K562 (cell line): ENCODE data around the gene KAZN. TPM values are rescaled to one million over a fixed set of nuclear protein-coding genes. Genes with fewer than 3 reads are reported as not detected.

Experiments
- ATAC-seq: fragments of 200-7000 bp; cut with Tn5 transposase; 3 replicates; pipeline ENCODE4 v1.9.1; 2020; ENCODE audit warnings: moderate library complexity
- BruUV-seq: library from RNA; stranded (reverse); fragments of 400-500 nt; replicated peaks from 2 replicates; lab custom pipeline; 2021; lab: Mats Ljungman, UMichigan
- CTCF ChIA-PET: fragments of 300-600 bp; formaldehyde crosslinking; extraction: SDS; loops from one replicate; lab custom pipeline; 2021; ENCODE audit warnings: low intra/inter-chr PET ratio; lab: Yijun Ruan, JAX
- POLR2A ChIA-PET: fragments of 300-600, 350-650 bp; sonication (Branson Sonifier 250); formaldehyde crosslinking; extraction: SDS; loops from one replicate; lab custom pipeline; 2021; ENCODE audit warnings: antibody characterized with exemption, inconsistent platforms; lab: Yijun Ruan, JAX
- DNase-seq, 4 experiments: peaks; one replicate each; pipeline versions ENCODE4 v3.0.0 to v3.0.0-alpha.2; 2011 to 2018; ENCODE audit warnings: low spot score in 3 of 4, mixed read lengths in 3 of 4; ENCODE audit errors: extremely low read depth in 1 of 4
- FAIRE-seq: peaks from 2 replicates; lab custom pipeline; 2011; peaks lifted over from hg19 to GRCh38; lab: Jason Lieb, UNC
- H2AFZ ChIP-seq: 2 replicates; pipeline ENCODE4 v1.6.0; 2011; ENCODE audit warnings: low read depth, low read length, control low read depth, inconsistent platforms
- H3K27ac ChIP-seq: fragments of 200-600 bp; 3 replicates; pipeline ENCODE4 v1.8.0; 2011; ENCODE audit warnings: low read depth, mild to moderate bottlenecking, control low read depth, inconsistent platforms, low read length, moderate library complexity, mixed read lengths; ENCODE audit errors: extremely low read depth
- H3K27me3 ChIP-seq, 2 experiments: fragments of 300-600 bp in 1 of 2; 2 replicates in 1 of 2; 3 replicates in 1 of 2; pipeline versions ENCODE4 v1.6.0 to v1.8.0; 2011; ENCODE audit warnings: inconsistent platforms in 2 of 2, low read length in 2 of 2, mild to moderate bottlenecking in 1 of 2, mixed read lengths in 1 of 2, moderate library complexity in 1 of 2; ENCODE audit not compliant: control insufficient read depth in 2 of 2, insufficient read depth in 2 of 2
- H3K36me3 ChIP-seq: fragments of 300-600 bp; 3 replicates; pipeline ENCODE4 v1.8.0; 2011; ENCODE audit warnings: mild to moderate bottlenecking, low read length, inconsistent platforms; ENCODE audit not compliant: control insufficient read depth, insufficient read depth
- H3K4me1 ChIP-seq, 2 experiments: fragments of 200-600 bp in 1 of 2; replicated peaks in 1 of 2; 2 replicates in 1 of 2; 3 replicates in 1 of 2; pipeline versions ENCODE4 v1.5.1 to v1.8.0; 2011; ENCODE audit warnings: inconsistent platforms in 2 of 2, low read length in 2 of 2, mild to moderate bottlenecking in 1 of 2, mixed read lengths in 1 of 2, moderate library complexity in 1 of 2; ENCODE audit not compliant: control insufficient read depth in 2 of 2, insufficient read depth in 2 of 2
- H3K4me2 ChIP-seq: 2 replicates; pipeline ENCODE4 v1.6.1; 2011; ENCODE audit warnings: low read length, control low read depth, inconsistent platforms, mixed read lengths; ENCODE audit not compliant: insufficient read depth
- H3K4me3 ChIP-seq: fragments of 200-600 bp; sonication (generic), shearing (Covaris generic); 2 replicates; pipeline ENCODE4 v1.5.1; 2016; ENCODE audit warnings: control low read depth, inconsistent platforms
- H3K79me2 ChIP-seq: fragments of 200-600 bp; 3 replicates; pipeline ENCODE4 v1.8.0; 2011; ENCODE audit warnings: low read length, inconsistent platforms; ENCODE audit not compliant: control insufficient read depth, insufficient read depth
- H3K9ac ChIP-seq, 2 experiments: 2 replicates each; pipeline versions ENCODE4 v1.6.0 to v1.6.1; 2011; ENCODE audit warnings: low read depth in 2 of 2, low read length in 2 of 2, control low read depth in 1 of 2, inconsistent platforms in 1 of 2, mild to moderate bottlenecking in 1 of 2, mixed read lengths in 1 of 2; ENCODE audit not compliant: insufficient read depth in 1 of 2
- H3K9me1 ChIP-seq: one replicate; pipeline ENCODE4 v1.6.0; 2011; ENCODE audit warnings: inconsistent platforms, mild to moderate bottlenecking, low read length, moderate library complexity; ENCODE audit not compliant: control insufficient read depth, insufficient read depth
- H3K9me3 ChIP-seq: replicated peaks from 2 replicates; pipeline ENCODE4 v1.5.1; 2011; ENCODE audit warnings: low read depth, low read length, inconsistent platforms; ENCODE audit not compliant: control insufficient read depth, insufficient read depth
- H4K20me1 ChIP-seq: replicated peaks from 2 replicates; pipeline ENCODE4 v1.6.1; 2011; ENCODE audit warnings: low read length, inconsistent platforms, mixed read lengths; ENCODE audit not compliant: control insufficient read depth, insufficient read depth
- PTTG1 ChIP-seq: fragments of 450-650 bp; IDR thresholded peaks from 2 replicates; pipeline ENCODE4 v1.6.1; 2016; ENCODE audit warnings: low read depth, mild to moderate bottlenecking, missing genetic modification characterization, missing compliant biosample characterization
- SRSF1 ChIP-seq: fragments of 200-400 bp; formaldehyde crosslinking; IDR thresholded peaks from 2 replicates; pipeline ENCODE4 v1.6.1; 2017; ENCODE audit warnings: mild to moderate bottlenecking, low read depth, low read length, moderate library complexity
- THAP12 ChIP-seq: fragments of 250-450 bp; sonication (Bioruptor Pico); IDR thresholded peaks from 2 replicates; pipeline ENCODE4 v1.9.0; 2021; ENCODE audit warnings: mild to moderate bottlenecking, inconsistent platforms
- ZC3H8 ChIP-seq: fragments of 450-650 bp; IDR thresholded peaks from 2 replicates; pipeline ENCODE4 v1.6.1; 2017
- ZKSCAN1 ChIP-seq: fragments of 150-350 bp; IDR thresholded peaks from 2 replicates; pipeline ENCODE4 v1.6.1; 2016; ENCODE audit warnings: low read depth, low read length
- ZNF121 ChIP-seq: sonication (generic); formaldehyde crosslinking; conservative IDR thresholded peaks from 2 replicates; pipeline ENCODE4 v1.8.0; 2022; ENCODE audit warnings: missing genetic modification reagents
- ZNF224 ChIP-seq: sonication (generic); formaldehyde crosslinking; IDR thresholded peaks from 2 replicates; pipeline ENCODE4 v1.8.0; 2022; ENCODE audit warnings: mild to moderate bottlenecking, missing genetic modification reagents
- WGBS: fragments of 100-300 bp; shearing (Covaris generic); methylation state at CpG from one replicate; pipeline ENCODE4 v1.1.6; 2016; ENCODE audit warnings: low coverage, mixed read lengths; ENCODE audit not compliant: insufficient coverage; ENCODE audit errors: missing lambda C conversion rate; 5-methylcytosine and 5-hydroxymethylcytosine counted together
- in situ Hi-C: fragments of 300-500 bp; cut with MboI; formaldehyde crosslinking; loops from 4 replicates; pipeline ENCODE4 v1.15.0; 2018; ENCODE audit warnings: inconsistent platforms, mixed read lengths
- intact Hi-C: fragments of 100-400 bp; cut with micrococcal nuclease; formaldehyde crosslinking; loops from 2 replicates; pipeline ENCODE4 v1.14.2; 2022
- polyA plus RNA-seq, 8 experiments: library from polyadenylated mRNA; depleted of rRNA in 4 of 8; stranded (reverse) in 5 of 8; unstranded in 3 of 8; fragments of >200 nt; fragmentation: Nextera tagmentation in 2 of 8; fragmentation: Illumina TruSeq in 1 of 8; extraction: Ambion mirVana in 2 of 8; extraction: Trizol in 1 of 8; gene quantifications; 2 replicates each; pipeline versions ENCODE4 v1.2.1 to v1.2.3, GENCODE V29; 2011 to 2014; ENCODE audit warnings: inconsistent platforms in 1 of 8, missing spikeins in 1 of 8
- total RNA-seq, 7 experiments: library from RNA; depleted of rRNA in 6 of 7; stranded (reverse); fragments of >200 nt in 6 of 7; fragmentation: Illumina TruSeq in 2 of 7; extraction: Trizol in 2 of 7; gene quantifications; 2 replicates each; pipeline versions ENCODE4 v1.2.1 to v1.2.3, GENCODE V29; 2011 to 2021; ENCODE audit warnings: low replicate concordance in 1 of 7

KAZN gene
- total and polyA plus RNA-seq, 9 of the 15 experiments (the other 6 are each of a cell fraction or from before 2014, with no cell fraction given) = 2.1 to 21.6 (median 5.4) TPM

GRCh38 chr1:14696761-14697160 lies 98.3 kb downstream of the KAZN start:
- TF ChIP-seq PTTG1 = no peak
- no peak for TF ChIP-seq ZC3H8
- no peak for TF ChIP-seq ZKSCAN1
- no peak for TF ChIP-seq SRSF1
- Histone ChIP-seq H3K27ac (no peak overlapping the region), H3K9me3 (no peaks in the 10 kb centered on the region), H3K9ac (no peak overlapping the region), H3K36me3 (no peaks in the 10 kb centered on the region), H3K27me3 (peaks cover 48 to 81% of the 10 kb centered on the region in 2 experiments), H3K79me2 (no peaks in the 10 kb centered on the region), H3K9me1 (no peaks in the 10 kb centered on the region), H3K4me2 (no peak overlapping the region), H2AFZ (no peak overlapping the region), H3K4me3 (no peak overlapping the region), H4K20me1 (no peaks in the 10 kb centered on the region), H3K4me1 (no peaks in the 10 kb centered on the region)
- FAIRE-seq = no peak
- CTCF ChIA-PET = no interaction called here
- in situ Hi-C loops (no loop called here), intact Hi-C loops (no loop called here)
- ATAC-seq = no peak
- DNase-seq = no peak
- no TSS peak for BruUV-seq
- 2% methylated on average over 5 of the region's 5 CpGs for WGBS
- POLR2A ChIA-PET = no interaction called here

GRCh38 chr1:14697353-14697752 lies 98.9 kb downstream of the KAZN start:
- Histone ChIP-seq H3K9ac (no peak overlapping the region), H3K9me1 (no peaks in the 10 kb centered on the region), H3K79me2 (no peaks in the 10 kb centered on the region), H3K4me1 (no peaks in the 10 kb centered on the region), H3K27ac (no peak overlapping the region), H3K4me2 (no peak overlapping the region), H4K20me1 (no peaks in the 10 kb centered on the region), H3K4me3 (no peak overlapping the region), H3K9me3 (no peaks in the 10 kb centered on the region), H2AFZ (no peak overlapping the region), H3K36me3 (no peaks in the 10 kb centered on the region), H3K27me3 (peaks cover 44 to 83% of the 10 kb centered on the region in 2 experiments)
- intact Hi-C loops (no loop called here), in situ Hi-C loops (no loop called here)
- WGBS = 0% methylated on average over 4 of the region's 4 CpGs
- no peak for DNase-seq
- CTCF ChIA-PET = no interaction called here
- POLR2A ChIA-PET = interaction anchor here (0.6 to 0.7 kb wide), 3 partner anchors 12 to 626 kb away, joined by 3 to 5 read pairs (median 3); no protein-coding TSS in a partner anchor
- no peak for TF ChIP-seq ZNF224 (CRISPR knock-in tag)
- TF ChIP-seq THAP12 = no peak
- TF ChIP-seq ZNF121 (CRISPR knock-in tag) = no peak
- no TSS peak for BruUV-seq
- ATAC-seq = no peak
- no peak for FAIRE-seq
